Peyer's patch (tissue), 4 donors: ENCODE results near the gene SAA1. TPM values are rescaled to one million over a fixed set of nuclear protein-coding genes. Genes with fewer than 3 reads are reported as not detected.

Source experiments
- DNase-seq, 3 donors: peaks; one replicate each; pipeline ENCODE4 v3.0.0-alpha.2; 2017 to 2019
- H3K27ac ChIP-seq, 4 donors: fragments of 200-600 bp; sonication (generic); one replicate each; pipeline ENCODE4 v1.5.1; 2016 to 2019
- H3K27me3 ChIP-seq, 2 donors: fragments of 200-600 bp; sonication (generic); one replicate each; pipeline ENCODE4 v1.5.1; 2019
- H3K36me3 ChIP-seq, 3 donors: fragments of 200-600 bp; sonication (generic); one replicate each; pipeline ENCODE4 v1.5.1; 2016 to 2019
- H3K4me1 ChIP-seq, 4 donors: fragments of 200-600 bp; sonication (generic); one replicate each; pipeline ENCODE4 v1.5.1; 2016 to 2019
- H3K4me3 ChIP-seq, 4 donors: fragments of 200-600 bp; sonication (generic); 1 replicate in 3 of 4; 2 replicates in 1 of 4; pipeline ENCODE4 v1.5.1; 2016 to 2019; ENCODE audit warnings: mild to moderate bottlenecking in 1 of 4
- H3K9me3 ChIP-seq, 4 donors: fragments of 200-600 bp; sonication (generic); one replicate each; pipeline ENCODE4 v1.5.1; 2016 to 2019; ENCODE audit warnings: mild to moderate bottlenecking in 1 of 4
- CTCF ChIP-seq, 6 experiments: fragments of 450-650 bp in 4 of 6; fragments of 200-600 bp in 2 of 6; sonication (generic) in 1 of 6; IDR thresholded peaks; one replicate each; pipeline ENCODE4 v1.5.1; 2017 to 2019; ENCODE audit warnings: antibody characterized with exemption in 6 of 6, mild to moderate bottlenecking in 3 of 6, moderate library complexity in 1 of 6
- POLR2A ChIP-seq, 2 donors: fragments of 450-650 bp; IDR thresholded peaks; one replicate each; pipeline ENCODE4 v1.5.1; 2017; ENCODE audit warnings: antibody characterized with exemption in 2 of 2, mild to moderate bottlenecking in 2 of 2, moderate library complexity in 2 of 2
- small RNA-seq, 2 donors: library from RNA; depleted of rRNA; stranded (forward); fragments of <200 nt; gene quantifications; one replicate each; pipeline ENCODE3, GENCODE V24; 2016
- total RNA-seq, 4 donors: library from RNA; depleted of rRNA; stranded (reverse); fragments of >200 nt; gene quantifications; one replicate each; pipeline ENCODE4 v1.1.0, GENCODE V29; 2016

SAA1 gene
- total RNA-seq, 4 donors from 2014 or later: 4.7 TPM; not detected in 3

GRCh38 chr11:18313965-18314763 is 48.1 kb downstream of the SAA1 start:
- no peak for TF ChIP-seq CTCF (IDR thresholded peaks at IDR 0.05)
- TF ChIP-seq POLR2A (IDR thresholded peaks at IDR 0.05): no peak
- Histone ChIP-seq H3K27ac (no peak overlapping the region), H3K27me3 (no peaks in the 10 kb centered on the region), H3K36me3 (peaks cover 0 to 15% (median 4%) of the 10 kb centered on the region in 3 donors), H3K9me3 (no peaks in the 10 kb centered on the region), H3K4me1 (peaks cover 0 to 12% (median 0%) of the 10 kb centered on the region in 4 donors), H3K4me3 (no peak overlapping the region)
- DNase-seq: no peak

- H3K27ac ChIP-seq: no peak overlapping the region
- H3K27me3 ChIP-seq: no peaks in the 10 kb centered on the region
- TF ChIP-seq POLR2A (IDR thresholded peaks at IDR 0.05) (no peak), CTCF (IDR thresholded peaks at IDR 0.05) (no peak)
- H3K9me3 ChIP-seq: no peaks in the 10 kb centered on the region
- H3K36me3 ChIP-seq: peaks cover 0 to 7% (median 0%) of the 10 kb centered on the region in 3 donors
- no peak overlapping the region for H3K4me3 ChIP-seq
- DNase-seq: no peak
- peaks cover 0 to 12% (median 0%) of the 10 kb centered on the region in 4 donors for H3K4me1 ChIP-seq
Observed at GRCh38 chr11:18314784-18315523, 48.9 kb downstream of the SAA1 start.

GRCh38 chr11:18315893-18316292 is 49.8 kb downstream of the SAA1 start:
- Histone ChIP-seq H3K9me3 (no peaks in the 10 kb centered on the region), H3K27ac (no peak overlapping the region), H3K4me3 (no peak overlapping the region), H3K36me3 (no peaks in the 10 kb centered on the region), H3K4me1 (peaks cover 0 to 17% (median 0%) of the 10 kb centered on the region in 4 donors), H3K27me3 (no peaks in the 10 kb centered on the region)
- TF ChIP-seq CTCF (IDR thresholded peaks at IDR 0.05): no peak
- TF ChIP-seq POLR2A (IDR thresholded peaks at IDR 0.05): no peak
- DNase-seq: no peak

GRCh38 chr11:18317551-18317950 is 51.5 kb downstream of the SAA1 start:
- no peaks in the 10 kb centered on the region for H3K9me3 ChIP-seq
- no peak for DNase-seq
- H3K36me3 ChIP-seq: no peaks in the 10 kb centered on the region
- H3K4me3 ChIP-seq: no peak overlapping the region
- no peaks in the 10 kb centered on the region for H3K27me3 ChIP-seq
- TF ChIP-seq POLR2A (IDR thresholded peaks at IDR 0.05) (no peak), CTCF (IDR thresholded peaks at IDR 0.05) (no peak)
- no peak overlapping the region for H3K27ac ChIP-seq
- peaks cover 0 to 15% (median 0%) of the 10 kb centered on the region in 4 donors for H3K4me1 ChIP-seq

Small RNAs within 50 kb of the gene (small RNA-seq; reads per million reads assigned to genes)
- gene RNA5SP333 (0 reads per million in 2 donors), gene RNA5SP334 (0 reads per million in 2 donors)

Other genes starting within 250 kb of the SAA1 start
- gene TPH1, start 220.0 kb upstream of the SAA1 start, total RNA-seq: 10 to 100 TPM in 3 of 4 donors, 1 to 10 TPM in 1; 9.1 to 18.6 (median 12.6) TPM
- gene SAAL1, start 160.2 kb upstream of the SAA1 start, total RNA-seq: 10 to 100 TPM in 3 of 4 donors, 1 to 10 TPM in 1; 8.6 to 58.6 (median 15.5) TPM
- gene MRGPRX3, start 133.7 kb upstream of the SAA1 start, total RNA-seq: not detected
- not detected for gene MRGPRX4, start 93.4 kb upstream of the SAA1 start, total RNA-seq
- not detected for gene SAA4, start 29.5 kb upstream of the SAA1 start, total RNA-seq
- gene SAA2, start 17.6 kb upstream of the SAA1 start, total RNA-seq: 1 to 10 TPM in 1 of 4 donors, not detected in 3; 3.9 TPM
- 10 to 100 TPM; 17.6 to 49.9 (median 38.0) TPM for gene HPS5, start 55.9 kb downstream of the SAA1 start, total RNA-seq
- gene GTF2H1, start 56.3 kb downstream of the SAA1 start, total RNA-seq: 10 to 100 TPM; 57.2 to 69.1 (median 63.7) TPM
- gene LDHA, start 128.3 kb downstream of the SAA1 start, total RNA-seq: 100 to 1,000 TPM; 220 to 579 (median 534) TPM
- not detected for gene LDHC, start 146.1 kb downstream of the SAA1 start, total RNA-seq
- not detected for gene LDHAL6A, start 189.6 kb downstream of the SAA1 start, total RNA-seq